ENCODE measurements around the gene MATR3.

GRCh38 chr5:139371482-139372435 lies 78.2 kb downstream of the MATR3 start:
- TF ChIP-seq GATA2 (IDR thresholded peaks at IDR 0.05; ENCODE audit: low read depth, low read length): no peak
- TF ChIP-seq GATA3 (IDR thresholded peaks at IDR 0.05; ENCODE audit: low read depth, low read length): no peak
